ENCODE measurements around the gene MYCBP2. TPM values are rescaled to one million over a fixed set of nuclear protein-coding genes. Genes with fewer than 3 reads are reported as not detected.

The MYCBP2 gene
- polyA plus RNA-seq, 1 of the 3 experiments (the other 2 are of a cell fraction), result 18.5 TPM

DNA sequence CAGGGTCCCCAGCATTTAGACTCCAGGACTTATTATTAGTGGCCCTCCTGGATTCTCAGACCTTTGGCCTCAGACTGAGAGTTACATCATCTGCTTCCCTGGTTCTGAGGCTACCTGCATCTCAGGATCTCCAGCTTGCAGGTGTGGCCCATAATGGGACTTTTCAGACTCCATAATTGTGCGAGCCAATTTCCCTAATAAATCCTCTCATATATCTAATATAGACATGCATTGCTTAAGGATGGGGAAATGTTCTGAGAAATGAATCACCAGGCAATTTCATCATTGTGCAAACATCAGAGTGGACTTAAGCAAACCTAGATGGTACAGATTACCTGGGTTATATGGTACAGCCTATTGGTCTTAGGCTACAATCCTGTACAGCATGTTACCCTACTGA is 183.5 kb downstream of the MYCBP2 start:
- CTCF ChIA-PET, result interaction anchor here (1.3 kb wide), 1 partner anchor 14 kb away, joined by 3 read pairs; no protein-coding TSS in a partner anchor

DNA sequence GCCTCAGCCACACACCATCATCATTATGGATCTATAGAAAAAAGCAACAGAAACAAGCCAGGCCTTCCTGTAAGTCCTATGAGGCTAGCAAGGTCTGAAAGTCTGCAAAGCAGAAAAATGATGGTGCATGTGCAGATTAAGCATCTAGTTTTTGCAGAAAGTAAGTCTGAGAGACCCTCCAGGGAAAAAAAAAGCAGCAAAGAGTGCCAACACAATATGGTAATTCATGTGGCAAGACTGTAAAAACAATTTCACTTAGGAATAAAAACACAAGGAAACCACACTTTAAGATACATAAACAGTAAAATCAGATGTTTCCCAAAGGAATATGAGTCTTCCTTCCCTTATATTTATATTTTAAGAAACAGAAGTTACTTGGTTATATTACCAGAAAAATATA is 187.6 kb downstream of the MYCBP2 start:
- POLR2A ChIA-PET, result no interaction called here
- H3F3A ChIP-seq (replicated peaks; ENCODE audit: insufficient read depth), result peaks cover 4% of the 10 kb centered on the region
- 0 out of 4 replicates have a peak, but pooled peaks cover 0 to 5% of the 10 kb centered on the region in 2 experiments for H3K4me1 ChIP-seq (ENCODE audit: control insufficient read depth in 1 of 2, insufficient read depth in 2 of 2, low read depth in 1 of 2, low read length in 1 of 2)
- TF ChIP-seq FOSL2 (IDR thresholded peaks at IDR 0.05; ENCODE audit: borderline replicate concordance, low read depth), result no peak
- TF ChIP-seq, protein P1, sequence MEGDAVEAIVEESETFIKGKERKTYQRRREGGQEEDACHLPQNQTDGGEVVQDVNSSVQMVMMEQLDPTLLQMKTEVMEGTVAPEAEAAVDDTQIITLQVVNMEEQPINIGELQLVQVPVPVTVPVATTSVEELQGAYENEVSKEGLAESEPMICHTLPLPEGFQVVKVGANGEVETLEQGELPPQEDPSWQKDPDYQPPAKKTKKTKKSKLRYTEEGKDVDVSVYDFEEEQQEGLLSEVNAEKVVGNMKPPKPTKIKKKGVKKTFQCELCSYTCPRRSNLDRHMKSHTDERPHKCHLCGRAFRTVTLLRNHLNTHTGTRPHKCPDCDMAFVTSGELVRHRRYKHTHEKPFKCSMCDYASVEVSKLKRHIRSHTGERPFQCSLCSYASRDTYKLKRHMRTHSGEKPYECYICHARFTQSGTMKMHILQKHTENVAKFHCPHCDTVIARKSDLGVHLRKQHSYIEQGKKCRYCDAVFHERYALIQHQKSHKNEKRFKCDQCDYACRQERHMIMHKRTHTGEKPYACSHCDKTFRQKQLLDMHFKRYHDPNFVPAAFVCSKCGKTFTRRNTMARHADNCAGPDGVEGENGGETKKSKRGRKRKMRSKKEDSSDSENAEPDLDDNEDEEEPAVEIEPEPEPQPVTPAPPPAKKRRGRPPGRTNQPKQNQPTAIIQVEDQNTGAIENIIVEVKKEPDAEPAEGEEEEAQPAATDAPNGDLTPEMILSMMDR (IDR thresholded peaks at IDR 0.05), result no peak
- TF ChIP-seq TAF1 (IDR thresholded peaks at IDR 0.05; ENCODE audit: borderline replicate concordance, low read depth, low read length), result no peak
- no peak overlapping the region for H3K4me3 ChIP-seq (ENCODE audit: low read depth in 2 of 2, low read length in 1 of 2)
- H3K9me2 ChIP-seq, result no peaks in the 10 kb centered on the region
- H3K36me3 ChIP-seq (replicated peaks in 1 of 2; ENCODE audit: control insufficient read depth in 1 of 2, insufficient read depth in 2 of 2, low read length in 1 of 2), result peaks cover 39 to 52% of the 10 kb centered on the region in 2 experiments
- H3K4me2 ChIP-seq, result no peak overlapping the region
- no peaks in the 10 kb centered on the region for H3K9me3 ChIP-seq
- H3K27me3 ChIP-seq (ENCODE audit: insufficient read depth), result no peaks in the 10 kb centered on the region
- H3K27ac ChIP-seq (ENCODE audit: low read depth in 2 of 2, low read length in 1 of 2), result no peak overlapping the region
- DNase-seq, result no peak
- no peak overlapping the region for H3K9ac ChIP-seq
- H3K79me2 ChIP-seq (ENCODE audit: insufficient read depth), result no peaks in the 10 kb centered on the region
- H2AFZ ChIP-seq (ENCODE audit: low read depth), result no peak overlapping the region
- CTCF ChIA-PET, result no interaction called here
- no peaks in the 10 kb centered on the region for H4K20me1 ChIP-seq (ENCODE audit: insufficient read depth)

More for the DNA sequence above, 183.5 kb downstream of the MYCBP2 start:
- no peak for TF ChIP-seq TAF1 (IDR thresholded peaks at IDR 0.05; ENCODE audit: borderline replicate concordance, low read depth, low read length)
- Histone ChIP-seq H3K27me3 (ENCODE audit: insufficient read depth) (no peaks in the 10 kb centered on the region), H3K4me3 (ENCODE audit: low read depth in 2 of 2, low read length in 1 of 2) (no peak overlapping the region), H3K9ac (no peak overlapping the region), H3K9me3 (no peaks in the 10 kb centered on the region), H3K36me3 (replicated peaks in 1 of 2; ENCODE audit: control insufficient read depth in 1 of 2, insufficient read depth in 2 of 2, low read length in 1 of 2) (peaks cover 45 to 73% of the 10 kb centered on the region in 2 experiments), H3K4me1 (ENCODE audit: control insufficient read depth in 1 of 2, insufficient read depth in 2 of 2, low read depth in 1 of 2, low read length in 1 of 2) (0 out of 4 replicates have a peak, but pooled peaks cover 0 to 5% of the 10 kb centered on the region in 2 experiments), H3K9me2 (no peaks in the 10 kb centered on the region), H3K27ac (ENCODE audit: low read depth in 2 of 2, low read length in 1 of 2) (no peak overlapping the region), H3K4me2 (no peak overlapping the region), H3K79me2 (ENCODE audit: insufficient read depth) (no peaks in the 10 kb centered on the region), H4K20me1 (ENCODE audit: insufficient read depth) (no peaks in the 10 kb centered on the region), H2AFZ (ENCODE audit: low read depth) (no peak overlapping the region), H3F3A (replicated peaks; ENCODE audit: insufficient read depth) (no peaks in the 10 kb centered on the region)
- POLR2A ChIA-PET, result no interaction called here
- 93% methylated on average over 1 of the region's 1 CpG for WGBS (ENCODE audit: low lambda C conversion rate)
- DNase-seq, result no peak

DNA sequence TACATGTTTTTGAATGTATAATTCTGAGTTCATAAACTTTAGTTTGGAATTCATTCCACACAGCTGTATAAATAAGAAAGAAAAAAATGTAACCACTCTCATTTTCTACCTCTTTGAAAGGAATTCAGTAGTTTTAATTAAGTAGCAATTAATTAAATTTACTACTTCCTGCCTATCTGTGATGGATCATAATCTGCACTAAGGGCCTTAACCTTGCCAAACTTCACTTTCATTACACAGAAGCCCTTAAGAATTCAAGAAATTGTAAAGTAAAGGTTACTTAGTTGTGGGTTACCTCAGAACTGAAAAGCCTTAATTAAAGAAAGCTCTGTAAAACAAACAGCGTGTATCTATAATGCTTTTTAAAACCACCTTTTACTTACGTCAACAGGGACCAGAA is 188.1 kb downstream of the MYCBP2 start:
- Histone ChIP-seq H3K27me3 (ENCODE audit: insufficient read depth) (no peaks in the 10 kb centered on the region), H3K36me3 (replicated peaks in 1 of 2; ENCODE audit: control insufficient read depth in 1 of 2, insufficient read depth in 2 of 2, low read length in 1 of 2) (peaks cover 41 to 47% of the 10 kb centered on the region in 2 experiments), H3K4me3 (ENCODE audit: low read depth in 2 of 2, low read length in 1 of 2) (no peak overlapping the region), H3K4me2 (no peak overlapping the region), H4K20me1 (ENCODE audit: insufficient read depth) (no peaks in the 10 kb centered on the region), H3F3A (replicated peaks; ENCODE audit: insufficient read depth) (peaks cover 4% of the 10 kb centered on the region), H3K79me2 (ENCODE audit: insufficient read depth) (no peaks in the 10 kb centered on the region), H3K9ac (no peak overlapping the region), H3K9me2 (no peaks in the 10 kb centered on the region), H3K9me3 (no peaks in the 10 kb centered on the region), H2AFZ (ENCODE audit: low read depth) (no peak overlapping the region), H3K4me1 (ENCODE audit: control insufficient read depth in 1 of 2, insufficient read depth in 2 of 2, low read depth in 1 of 2, low read length in 1 of 2) (0 out of 4 replicates have a peak, but pooled peaks cover 0 to 5% of the 10 kb centered on the region in 2 experiments), H3K27ac (ENCODE audit: low read depth in 2 of 2, low read length in 1 of 2) (no peak overlapping the region)
- POLR2A ChIA-PET, result no interaction called here
- CTCF ChIA-PET, result interaction anchor here (1.0 kb wide), 1 partner anchor 203 kb away, joined by 3 read pairs; no protein-coding TSS in a partner anchor
- DNase-seq, result no peak
- 97% methylated on average over 2 of the region's 2 CpGs for WGBS (ENCODE audit: low lambda C conversion rate)
- no peak for TF ChIP-seq GABPA (IDR thresholded peaks at IDR 0.05; ENCODE audit: low read depth)
- TF ChIP-seq, protein P2, sequence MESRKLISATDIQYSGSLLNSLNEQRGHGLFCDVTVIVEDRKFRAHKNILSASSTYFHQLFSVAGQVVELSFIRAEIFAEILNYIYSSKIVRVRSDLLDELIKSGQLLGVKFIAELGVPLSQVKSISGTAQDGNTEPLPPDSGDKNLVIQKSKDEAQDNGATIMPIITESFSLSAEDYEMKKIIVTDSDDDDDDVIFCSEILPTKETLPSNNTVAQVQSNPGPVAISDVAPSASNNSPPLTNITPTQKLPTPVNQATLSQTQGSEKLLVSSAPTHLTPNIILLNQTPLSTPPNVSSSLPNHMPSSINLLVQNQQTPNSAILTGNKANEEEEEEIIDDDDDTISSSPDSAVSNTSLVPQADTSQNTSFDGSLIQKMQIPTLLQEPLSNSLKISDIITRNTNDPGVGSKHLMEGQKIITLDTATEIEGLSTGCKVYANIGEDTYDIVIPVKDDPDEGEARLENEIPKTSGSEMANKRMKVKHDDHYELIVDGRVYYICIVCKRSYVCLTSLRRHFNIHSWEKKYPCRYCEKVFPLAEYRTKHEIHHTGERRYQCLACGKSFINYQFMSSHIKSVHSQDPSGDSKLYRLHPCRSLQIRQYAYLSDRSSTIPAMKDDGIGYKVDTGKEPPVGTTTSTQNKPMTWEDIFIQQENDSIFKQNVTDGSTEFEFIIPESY (IDR thresholded peaks at IDR 0.05; ENCODE audit: borderline replicate concordance, low read depth), result no peak
- TF ChIP-seq, protein P3, sequence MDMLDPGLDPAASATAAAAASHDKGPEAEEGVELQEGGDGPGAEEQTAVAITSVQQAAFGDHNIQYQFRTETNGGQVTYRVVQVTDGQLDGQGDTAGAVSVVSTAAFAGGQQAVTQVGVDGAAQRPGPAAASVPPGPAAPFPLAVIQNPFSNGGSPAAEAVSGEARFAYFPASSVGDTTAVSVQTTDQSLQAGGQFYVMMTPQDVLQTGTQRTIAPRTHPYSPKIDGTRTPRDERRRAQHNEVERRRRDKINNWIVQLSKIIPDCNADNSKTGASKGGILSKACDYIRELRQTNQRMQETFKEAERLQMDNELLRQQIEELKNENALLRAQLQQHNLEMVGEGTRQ (IDR thresholded peaks at IDR 0.05; ENCODE audit: borderline replicate concordance, low read depth, low read length), result no peak
- TF ChIP-seq, protein P4, sequence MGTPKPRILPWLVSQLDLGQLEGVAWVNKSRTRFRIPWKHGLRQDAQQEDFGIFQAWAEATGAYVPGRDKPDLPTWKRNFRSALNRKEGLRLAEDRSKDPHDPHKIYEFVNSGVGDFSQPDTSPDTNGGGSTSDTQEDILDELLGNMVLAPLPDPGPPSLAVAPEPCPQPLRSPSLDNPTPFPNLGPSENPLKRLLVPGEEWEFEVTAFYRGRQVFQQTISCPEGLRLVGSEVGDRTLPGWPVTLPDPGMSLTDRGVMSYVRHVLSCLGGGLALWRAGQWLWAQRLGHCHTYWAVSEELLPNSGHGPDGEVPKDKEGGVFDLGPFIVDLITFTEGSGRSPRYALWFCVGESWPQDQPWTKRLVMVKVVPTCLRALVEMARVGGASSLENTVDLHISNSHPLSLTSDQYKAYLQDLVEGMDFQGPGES (IDR thresholded peaks at IDR 0.05; ENCODE audit: low read depth, low read length), result no peak
- no peak for TF ChIP-seq TEAD4 (IDR thresholded peaks at IDR 0.05; ENCODE audit: borderline replicate concordance, insufficient read depth)
- TF ChIP-seq FOXJ3 (CRISPR knock-in tag; IDR thresholded peaks at IDR 0.05), result no peak
- no peak for TF ChIP-seq MEF2A (IDR thresholded peaks at IDR 0.05; ENCODE audit: borderline replicate concordance, low read depth)
- TF ChIP-seq MXI1 (IDR thresholded peaks at IDR 0.05; ENCODE audit: low read depth, low read length), result no peak
- TF ChIP-seq, protein P5, sequence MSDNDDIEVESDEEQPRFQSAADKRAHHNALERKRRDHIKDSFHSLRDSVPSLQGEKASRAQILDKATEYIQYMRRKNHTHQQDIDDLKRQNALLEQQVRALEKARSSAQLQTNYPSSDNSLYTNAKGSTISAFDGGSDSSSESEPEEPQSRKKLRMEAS (IDR thresholded peaks at IDR 0.05; ENCODE audit: low read depth), result no peak
